Right renal pelvis (tissue), 4 donors: Measurements from ENCODE around the gene PRR15. TPM values are rescaled to one million over a fixed set of nuclear protein-coding genes. Genes with fewer than 3 reads are reported as not detected.

ENCODE experiments used
- DNase-seq, 4 donors: peaks; one replicate each; pipeline ENCODE4 v3.0.0-alpha.2; 2013; ENCODE audit warnings: low read depth in 4 of 4, low spot score in 3 of 4, missing footprints in 1 of 4
- polyA plus RNA-seq, 4 donors: library from polyadenylated mRNA; unstranded; fragments of 120-200 nt; gene quantifications; one replicate each; pipeline ENCODE4 v1.2.1, GENCODE V29; 2013; ENCODE audit not compliant: insufficient read length in 4 of 4

The PRR15 gene
- polyA plus RNA-seq, 4 donors = 4.2 to 10.9 (median 6.3) TPM

DNA sequence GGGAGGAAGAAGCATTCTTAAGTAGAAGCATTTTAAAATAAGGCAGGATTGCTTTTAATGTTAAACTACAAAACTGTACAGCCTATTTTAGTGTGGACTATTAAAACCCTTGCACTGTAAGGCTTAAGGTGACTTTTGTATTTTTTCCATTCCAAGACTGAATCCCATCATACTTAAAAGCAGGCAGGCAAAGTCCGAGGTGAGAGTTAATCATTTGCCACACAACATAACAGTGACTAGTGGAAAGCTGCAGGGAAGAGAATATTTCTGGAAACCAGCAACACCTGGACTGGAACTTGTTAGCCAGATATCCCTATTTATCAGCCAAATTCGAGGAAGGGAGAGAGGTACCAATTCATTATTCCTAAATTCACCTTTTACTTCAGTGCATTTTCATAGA is 3.5 kb downstream of the PRR15 start:
- peak in 2 of 4 donors; percentile 43 to 47 for DNase-seq

DNA sequence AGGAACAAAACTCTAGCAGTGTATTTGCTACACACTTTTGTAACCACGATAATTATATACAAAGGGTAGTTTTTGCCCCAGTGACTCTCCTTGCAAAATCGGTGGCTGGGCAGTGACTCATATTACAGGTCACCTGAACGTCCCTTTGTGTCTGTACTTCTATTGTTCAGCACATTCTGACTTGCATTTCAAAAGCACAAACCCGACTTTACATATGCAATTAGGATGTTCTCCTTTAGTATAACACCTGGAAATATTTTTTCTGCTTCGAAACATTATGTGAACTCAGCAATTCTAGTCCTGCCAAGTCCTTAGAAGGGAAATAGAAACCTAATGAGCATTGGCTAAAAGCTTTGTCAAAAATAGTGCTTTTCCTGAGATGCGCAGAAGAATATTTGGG is 6.0 kb downstream of the PRR15 start:
- DNase-seq = no peak

DNA sequence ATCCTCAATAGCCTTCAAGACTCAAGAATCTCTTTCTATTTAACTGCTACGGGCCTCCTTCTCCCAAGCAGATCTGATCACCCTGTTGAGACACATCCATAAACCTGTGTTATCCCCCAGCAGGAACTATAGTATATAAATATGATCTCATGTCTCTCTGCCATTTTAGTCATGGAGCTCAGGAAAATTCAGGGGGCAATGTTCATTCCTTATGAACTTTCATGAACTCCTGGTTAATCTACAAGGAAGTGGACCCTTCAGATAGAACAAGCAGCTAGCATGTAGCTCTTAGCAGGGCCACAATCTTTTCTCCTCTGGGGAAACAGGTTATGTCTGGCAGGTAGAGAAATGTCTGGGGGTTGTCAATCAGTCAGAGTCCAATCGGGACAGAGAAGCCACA is 8.9 kb downstream of the PRR15 start:
- no peak for DNase-seq

DNA sequence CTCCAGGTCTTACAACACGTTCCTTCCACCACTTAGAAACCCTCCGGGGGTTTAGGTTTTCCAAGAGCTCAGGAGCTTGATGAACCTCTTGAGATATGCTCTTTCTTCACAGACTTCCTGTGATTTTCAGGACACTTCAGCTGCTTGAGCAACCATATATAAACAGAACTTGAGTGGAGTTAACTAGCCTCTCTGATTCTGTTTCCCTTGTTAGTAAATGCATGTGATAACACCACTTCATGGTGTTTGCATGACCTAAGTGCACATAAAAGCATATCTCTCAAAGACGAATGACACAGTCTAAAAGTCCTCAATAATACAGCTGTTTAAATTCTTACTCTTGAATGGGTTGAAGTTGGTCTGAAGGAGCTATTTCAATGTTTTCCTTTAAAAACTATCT is 9.9 kb downstream of the PRR15 start:
- no peak for DNase-seq

DNA sequence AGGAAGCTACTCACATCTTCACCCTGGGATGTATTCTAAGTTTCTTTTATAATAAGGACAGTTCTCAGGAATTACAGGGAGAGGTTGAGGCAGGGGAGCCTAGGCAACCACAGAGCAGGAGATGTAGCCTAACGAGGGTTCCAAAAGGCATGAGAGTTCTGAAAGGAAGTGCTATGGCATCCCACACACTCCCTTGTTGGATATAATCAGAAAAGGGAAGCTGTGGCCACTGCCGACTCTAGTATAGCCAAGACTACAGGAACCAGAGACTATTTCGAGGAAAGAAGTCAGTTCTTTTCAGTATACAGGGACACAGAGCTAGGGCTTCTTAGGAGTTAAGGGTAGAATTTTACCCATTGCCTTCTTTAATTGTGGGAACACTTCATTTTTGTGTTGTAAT is 11.0 kb downstream of the PRR15 start:
- DNase-seq = no peak

DNA sequence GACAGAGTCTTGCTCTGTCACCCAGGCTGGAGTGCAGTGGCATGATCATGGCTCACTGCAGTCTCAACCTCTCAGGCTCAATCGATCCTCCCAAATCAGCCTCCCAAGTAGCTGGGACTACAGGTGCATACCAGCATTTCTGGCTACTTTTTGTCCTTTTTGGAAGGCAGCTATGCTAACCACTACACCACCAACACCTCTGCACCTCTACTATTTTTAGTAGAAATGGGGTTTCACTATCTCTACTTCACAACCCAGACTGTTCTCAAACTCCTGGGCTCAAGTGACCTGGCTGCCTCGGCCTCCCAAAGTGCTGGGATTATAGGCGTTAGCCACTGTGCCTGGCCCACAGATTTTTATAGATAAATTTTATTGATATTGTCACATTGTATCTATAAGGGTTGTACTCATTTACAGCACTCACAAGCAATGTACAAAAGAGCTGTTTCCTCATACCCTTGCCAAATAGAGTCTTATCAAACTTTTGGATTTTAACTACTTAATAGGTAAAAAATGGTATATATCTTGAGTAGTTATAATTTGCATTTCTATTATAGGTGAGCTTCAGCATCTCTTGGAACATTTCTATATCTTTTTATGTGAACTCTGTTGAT is 23.7 kb downstream of the PRR15 start:
- no peak for DNase-seq

DNA sequence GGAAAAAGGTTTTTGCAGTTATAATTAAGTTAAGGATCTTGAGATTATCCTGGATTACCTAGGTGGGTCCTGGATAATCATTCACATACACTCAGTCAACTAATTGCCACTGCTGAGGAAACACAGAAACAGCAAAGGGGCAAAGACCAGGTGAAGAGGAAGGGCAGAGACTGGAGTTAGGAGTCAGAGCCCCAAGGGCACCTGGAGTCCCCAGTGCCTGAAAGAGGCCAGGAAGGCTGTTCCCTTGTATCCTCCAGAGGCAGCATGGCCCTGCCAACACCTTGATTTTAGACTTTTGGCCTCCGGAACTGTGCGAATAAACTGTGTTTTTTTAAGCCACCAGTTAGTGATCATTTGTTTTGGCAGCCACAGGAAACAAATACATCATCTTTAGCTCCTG is 24.6 kb downstream of the PRR15 start:
- no peak for DNase-seq

DNA sequence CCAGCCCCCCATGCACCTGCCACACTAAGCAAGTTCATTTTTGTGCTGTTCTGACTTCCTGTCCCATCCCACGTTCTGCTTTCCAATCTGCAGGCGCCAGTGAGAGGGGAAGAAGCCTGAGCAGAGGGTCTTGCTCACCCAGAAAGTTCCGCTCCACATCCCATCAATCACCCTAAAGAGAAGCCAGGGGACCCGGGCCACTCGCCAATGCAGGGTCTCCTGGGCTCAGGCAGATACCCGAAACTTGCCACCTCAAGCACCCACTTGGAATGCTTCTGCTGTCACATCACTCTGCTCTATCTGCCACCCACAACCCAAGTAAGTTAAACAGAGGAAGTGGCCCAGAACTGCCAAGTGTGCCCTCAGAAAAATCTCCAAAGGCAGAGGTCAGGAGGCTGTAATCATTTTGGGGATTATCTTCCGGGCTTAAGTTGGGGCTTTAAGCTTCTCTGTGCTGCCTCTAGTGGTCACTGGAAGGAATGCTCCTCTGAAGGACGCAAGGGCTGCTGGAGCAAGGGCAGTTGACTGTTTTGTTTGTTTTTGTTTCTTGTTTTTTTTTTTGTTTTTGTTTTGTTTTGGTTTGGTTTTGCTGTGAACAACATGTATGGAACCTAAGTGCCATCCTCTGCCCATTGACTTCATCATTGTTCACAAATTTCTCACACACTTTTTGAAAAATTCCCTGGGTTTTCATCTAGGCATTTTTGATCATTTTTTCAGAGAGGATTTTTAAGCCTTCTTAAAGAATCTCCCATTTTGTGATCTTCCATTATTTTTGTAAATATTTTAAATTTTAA is 25.5 kb downstream of the PRR15 start:
- DNase-seq = no peak

DNA sequence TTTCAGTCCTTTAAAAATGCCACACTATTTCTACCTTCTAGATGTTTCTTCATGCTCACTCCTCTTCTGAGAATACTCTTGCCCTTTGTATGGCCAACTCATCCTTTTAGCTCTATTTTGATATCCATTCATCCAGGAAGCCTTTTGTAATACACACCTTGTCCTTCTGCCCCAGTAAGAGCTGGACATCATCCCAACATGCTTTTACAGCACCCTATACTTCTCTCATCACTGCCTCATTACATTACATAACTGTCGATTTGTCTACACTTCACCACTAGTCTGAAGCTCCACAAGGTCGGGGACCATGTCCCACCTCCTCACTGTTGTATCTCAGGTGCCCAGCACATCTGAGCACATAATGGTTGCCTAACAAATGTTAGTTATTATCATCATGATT is 29.2 kb downstream of the PRR15 start:
- no peak for DNase-seq

DNA sequence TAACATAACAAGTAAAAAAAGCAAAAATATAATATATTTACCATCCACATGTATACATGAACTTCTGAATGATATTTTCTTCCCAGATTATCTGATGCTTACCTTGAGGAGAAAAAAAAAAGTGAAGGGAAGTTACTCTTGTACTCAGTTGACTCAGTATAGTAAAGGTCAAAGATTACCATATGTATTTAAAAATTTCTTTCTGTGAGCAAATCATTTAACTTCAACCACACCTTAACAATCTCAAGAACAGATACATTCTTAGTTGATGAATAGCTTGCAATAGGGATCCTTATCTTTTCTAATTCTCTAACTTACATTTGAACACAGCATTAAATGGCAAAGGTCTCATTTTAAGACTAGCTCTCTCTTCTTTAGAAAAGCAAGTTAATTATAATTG is 29.8 kb downstream of the PRR15 start:
- DNase-seq = no peak

DNA sequence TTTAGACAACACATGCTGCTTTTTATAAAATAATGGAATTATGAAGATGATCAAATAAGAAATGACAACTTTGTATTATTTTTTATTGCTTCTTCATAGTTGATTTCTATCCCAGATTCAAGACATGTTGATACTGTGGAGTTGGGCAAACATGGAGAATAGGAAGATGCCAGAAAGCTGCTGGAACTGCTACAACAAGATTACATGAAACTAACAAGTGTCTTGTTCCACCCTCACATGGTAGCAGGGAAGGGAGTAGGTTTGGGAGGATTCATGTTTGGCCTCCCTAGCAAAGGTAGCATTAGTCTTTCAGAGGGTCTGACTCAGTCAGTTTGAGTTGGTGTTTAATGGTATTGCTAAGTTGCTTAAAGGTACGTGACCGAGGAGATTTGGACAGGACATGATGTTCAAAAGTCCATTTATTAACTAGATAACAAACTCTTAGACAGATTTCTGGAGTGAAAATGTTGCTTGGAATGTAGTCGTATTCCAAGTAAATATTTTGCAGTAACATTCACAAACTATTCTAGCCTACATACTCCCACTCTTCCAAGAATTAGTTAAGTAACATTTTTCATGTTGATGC is 33.1 kb downstream of the PRR15 start:
- no peak for DNase-seq

DNA sequence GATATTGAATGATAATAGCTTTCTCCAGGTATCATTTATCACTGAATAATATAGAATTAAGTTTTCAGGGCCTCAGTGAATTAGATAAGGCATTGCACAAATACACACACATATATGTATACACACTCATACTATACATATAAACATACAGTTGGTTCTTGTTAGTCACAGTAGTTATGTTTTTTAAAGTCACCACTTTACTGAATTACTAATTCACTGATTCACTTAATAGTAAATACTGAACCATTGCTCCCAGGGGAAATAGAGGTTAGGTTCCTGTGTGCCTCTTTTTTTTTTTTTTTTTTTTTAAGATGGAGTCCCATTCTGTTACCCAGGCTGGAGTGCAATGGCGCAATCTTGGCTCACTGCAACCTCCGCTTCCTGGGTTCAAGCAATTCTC is 33.6 kb downstream of the PRR15 start:
- DNase-seq = no peak

DNA sequence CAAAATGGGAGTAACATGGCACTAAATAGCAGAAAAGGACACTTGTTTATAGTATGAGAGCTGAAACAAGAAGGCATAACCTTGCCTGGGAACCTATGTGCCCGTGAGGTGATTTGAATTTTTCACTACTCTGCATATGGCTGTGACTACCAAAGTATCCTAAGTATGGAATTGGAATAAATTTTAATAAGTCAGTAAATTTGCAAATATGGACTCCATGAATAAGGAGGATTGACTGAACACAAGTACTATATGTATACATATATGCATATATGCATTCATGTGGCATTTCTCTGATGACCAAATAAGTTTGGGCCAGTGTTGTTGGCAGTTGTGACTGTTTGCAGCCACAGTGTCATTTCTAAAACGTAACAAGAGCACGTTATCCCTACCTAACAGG is 34.5 kb downstream of the PRR15 start:
- DNase-seq = no peak

DNA sequence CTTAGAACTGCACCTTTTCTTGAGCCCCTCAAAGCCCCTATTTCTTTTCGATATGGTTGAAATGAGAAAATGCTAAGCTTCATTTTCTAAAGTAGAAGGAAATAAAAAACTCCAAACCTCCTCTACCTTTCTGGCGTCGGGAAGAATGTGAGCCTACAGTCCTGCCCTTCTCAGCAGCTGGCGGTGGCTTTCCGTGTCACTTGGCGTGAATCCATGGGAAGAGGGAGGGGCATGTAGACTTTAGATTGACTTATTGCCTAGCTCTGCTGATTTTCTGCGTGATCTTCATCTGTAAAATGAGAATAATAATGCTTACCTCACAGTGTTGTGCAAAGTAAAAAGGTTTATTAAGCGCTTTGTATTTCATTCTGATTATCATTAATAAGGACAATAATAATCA is 35.0 kb downstream of the PRR15 start:
- peak in 1 of 4 donors; percentile 3 for DNase-seq

DNA sequence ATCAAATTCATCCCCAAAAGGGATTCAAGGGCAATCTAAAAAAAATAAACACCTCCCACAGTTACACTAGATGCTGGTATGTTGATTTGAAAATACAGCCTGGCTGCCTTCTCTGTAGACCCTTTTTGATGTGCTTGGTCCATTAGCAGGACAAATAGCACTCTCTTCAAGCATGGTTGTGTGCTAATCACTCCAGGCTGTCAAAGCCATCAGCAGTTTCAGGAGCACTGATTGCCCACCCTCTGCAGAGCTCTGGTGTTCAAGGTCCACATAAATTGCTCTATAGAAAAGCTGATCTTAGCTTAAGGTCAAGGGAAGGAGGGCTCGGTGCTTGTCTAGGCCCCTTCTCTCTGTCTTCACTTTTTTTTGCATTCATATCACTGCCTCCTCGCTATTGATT is 35.4 kb downstream of the PRR15 start:
- no peak for DNase-seq

DNA sequence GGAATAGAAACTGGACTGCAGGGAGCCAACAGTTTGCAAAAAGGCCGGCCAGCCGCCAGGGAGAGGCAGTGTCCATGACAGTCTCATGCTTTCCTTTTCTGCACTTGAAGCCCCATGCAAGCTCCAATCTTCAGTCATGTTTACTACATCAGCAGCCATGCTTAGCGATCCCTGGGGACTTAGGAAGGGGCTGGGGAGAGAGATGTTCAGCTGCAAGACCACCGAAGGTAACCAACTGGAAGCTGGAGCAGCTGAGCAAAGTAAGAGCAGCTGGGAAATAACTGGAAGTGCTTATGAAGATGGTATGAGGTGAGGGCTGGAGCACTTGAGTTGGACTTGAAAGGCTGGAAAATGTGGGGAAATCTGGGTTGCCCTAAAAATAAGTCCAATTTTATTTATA is 37.0 kb downstream of the PRR15 start:
- DNase-seq = no peak

DNA sequence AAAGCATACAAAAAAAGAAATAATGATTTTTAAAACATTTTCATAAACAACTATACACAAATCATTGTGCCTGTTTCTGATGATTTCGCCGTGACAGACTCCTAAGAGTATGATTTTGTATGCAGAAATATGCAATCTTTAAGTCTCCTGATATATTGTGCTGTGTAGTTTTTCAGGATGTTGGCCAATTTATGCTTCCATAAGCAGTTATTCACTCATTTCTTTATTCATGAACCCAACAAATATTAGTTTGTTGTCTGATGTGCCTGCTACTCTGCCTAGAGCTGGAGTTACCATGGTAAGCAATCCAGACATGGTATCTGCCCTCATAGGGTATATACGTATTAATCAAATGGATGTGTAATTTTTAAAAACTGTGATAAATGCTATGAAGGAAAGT is 40.4 kb downstream of the PRR15 start:
- no peak for DNase-seq

DNA sequence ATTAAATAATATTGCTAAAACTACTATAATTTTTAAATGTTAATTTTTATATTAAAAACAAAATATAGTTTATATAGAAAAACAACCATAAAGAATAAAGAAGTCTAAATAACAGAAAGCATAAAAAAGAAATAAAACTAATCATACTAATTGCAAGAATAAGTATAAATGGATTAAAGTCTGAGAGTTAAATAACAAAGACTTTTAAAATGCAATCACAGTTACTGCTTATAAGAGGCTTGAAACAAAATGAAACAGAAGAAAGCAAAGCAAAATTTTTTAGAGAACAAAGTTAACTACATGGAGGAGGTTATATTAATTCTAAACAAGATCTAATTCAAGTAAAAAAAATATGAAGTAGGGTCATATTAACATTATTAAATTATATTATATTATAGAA is 41.1 kb downstream of the PRR15 start:
- no peak for DNase-seq

DNA sequence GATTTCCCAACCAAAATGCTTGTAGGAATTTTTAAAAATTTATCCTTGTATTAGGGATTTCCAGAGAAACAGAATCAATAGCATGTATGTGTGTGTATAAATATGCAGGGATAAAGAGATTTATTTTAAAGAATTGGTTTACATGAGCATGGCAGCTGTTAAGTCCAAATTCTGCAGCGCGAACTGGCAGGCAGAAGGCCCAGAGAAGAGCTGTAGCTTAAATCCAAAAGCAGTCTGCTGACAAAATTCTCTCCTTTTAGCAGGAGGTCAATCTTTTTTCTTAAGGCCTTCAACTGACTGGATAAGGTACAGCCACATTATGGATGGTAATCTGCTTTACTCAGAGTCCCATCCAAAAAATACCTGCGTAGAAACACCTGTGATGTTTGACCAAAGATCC is 42.0 kb downstream of the PRR15 start:
- no peak for DNase-seq

DNA sequence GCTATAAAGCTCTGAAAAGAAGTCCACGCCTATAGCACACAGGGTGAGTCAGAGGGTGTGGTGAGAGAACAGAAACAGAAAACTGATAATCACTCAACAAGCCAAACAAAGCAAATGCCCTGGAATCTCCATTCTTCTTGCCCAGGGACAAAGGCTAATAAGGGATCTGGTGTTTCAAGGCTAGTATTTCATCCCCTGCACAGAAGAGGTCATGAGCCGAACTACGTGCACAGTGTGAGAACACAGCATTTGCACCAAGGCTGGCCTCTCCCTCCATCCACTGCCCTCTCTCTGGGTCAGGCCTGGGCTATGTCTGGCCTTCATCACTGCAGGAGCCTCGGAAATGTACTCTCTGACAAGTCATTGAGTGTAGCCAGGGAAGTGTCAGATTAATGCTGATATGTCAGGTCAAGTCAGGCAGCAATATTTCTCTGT is 42.7 kb downstream of the PRR15 start:
- DNase-seq = no peak

DNA sequence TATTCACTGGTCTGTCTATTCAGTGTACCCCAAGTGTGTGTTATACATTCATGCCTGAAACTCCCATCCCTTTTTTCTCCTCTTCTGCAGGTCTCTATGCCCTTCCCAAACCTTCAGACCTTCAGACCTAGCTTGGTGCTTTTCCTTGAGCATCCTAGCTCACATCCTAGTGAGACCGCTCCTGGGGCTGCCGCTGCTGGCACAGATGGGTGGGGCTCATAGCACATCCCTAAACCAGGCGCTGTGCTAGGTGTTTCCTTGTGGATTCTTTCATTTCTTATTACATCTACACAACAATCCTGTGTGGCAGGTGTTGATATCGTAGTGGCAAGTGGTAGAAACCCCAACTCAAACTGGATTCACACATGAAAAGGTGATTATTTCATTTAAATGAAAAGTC is 43.2 kb downstream of the PRR15 start:
- DNase-seq = no peak

DNA sequence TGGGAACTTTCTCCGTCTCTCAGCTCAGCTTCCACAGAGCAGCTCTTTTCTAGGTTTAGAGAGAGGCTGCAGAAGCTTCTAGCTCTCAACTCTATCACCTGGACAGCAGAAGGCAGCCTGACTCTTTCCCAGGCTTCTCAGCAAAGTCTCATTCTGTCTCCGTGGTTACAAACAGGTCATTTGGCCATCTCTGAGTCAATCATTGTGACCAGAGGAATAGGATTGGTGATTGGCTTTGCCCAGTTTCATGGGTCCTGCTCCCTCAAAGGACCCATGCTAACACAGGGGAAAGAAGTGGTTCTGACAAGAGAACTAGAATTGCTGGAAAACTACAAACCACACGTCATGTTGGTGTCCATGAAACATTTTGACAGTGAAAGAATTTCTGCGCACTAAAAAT is 43.6 kb downstream of the PRR15 start:
- DNase-seq = no peak
